ENCODE results near the gene SGO2. TPM values are rescaled to one million over a fixed set of nuclear protein-coding genes. Genes with fewer than 3 reads are reported as not detected.

The SGO2 gene
- total RNA-seq, 2 donors from 2014 or later, result 7.6 to 19.5 TPM

DNA sequence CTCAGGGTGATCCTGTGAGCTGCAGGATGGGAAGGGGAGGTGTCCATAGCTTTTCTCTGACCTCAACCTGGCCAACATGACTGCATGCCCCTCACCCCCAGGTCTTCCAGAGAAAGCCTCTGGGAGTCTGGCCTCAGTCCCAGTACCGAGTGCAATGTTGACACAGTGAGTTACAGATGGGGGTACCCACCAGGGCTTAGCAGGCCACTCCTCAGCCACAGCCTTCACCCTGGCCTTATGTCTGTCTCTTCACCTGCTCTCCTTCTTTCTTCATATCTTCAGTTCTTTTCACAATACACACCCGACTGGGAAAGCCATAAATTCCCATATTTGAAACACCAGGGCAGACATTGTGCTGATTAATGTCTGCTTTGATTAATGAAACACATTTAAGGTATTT is 93.3 kb downstream of the SGO2 start:
- TF ChIP-seq, protein P1, sequence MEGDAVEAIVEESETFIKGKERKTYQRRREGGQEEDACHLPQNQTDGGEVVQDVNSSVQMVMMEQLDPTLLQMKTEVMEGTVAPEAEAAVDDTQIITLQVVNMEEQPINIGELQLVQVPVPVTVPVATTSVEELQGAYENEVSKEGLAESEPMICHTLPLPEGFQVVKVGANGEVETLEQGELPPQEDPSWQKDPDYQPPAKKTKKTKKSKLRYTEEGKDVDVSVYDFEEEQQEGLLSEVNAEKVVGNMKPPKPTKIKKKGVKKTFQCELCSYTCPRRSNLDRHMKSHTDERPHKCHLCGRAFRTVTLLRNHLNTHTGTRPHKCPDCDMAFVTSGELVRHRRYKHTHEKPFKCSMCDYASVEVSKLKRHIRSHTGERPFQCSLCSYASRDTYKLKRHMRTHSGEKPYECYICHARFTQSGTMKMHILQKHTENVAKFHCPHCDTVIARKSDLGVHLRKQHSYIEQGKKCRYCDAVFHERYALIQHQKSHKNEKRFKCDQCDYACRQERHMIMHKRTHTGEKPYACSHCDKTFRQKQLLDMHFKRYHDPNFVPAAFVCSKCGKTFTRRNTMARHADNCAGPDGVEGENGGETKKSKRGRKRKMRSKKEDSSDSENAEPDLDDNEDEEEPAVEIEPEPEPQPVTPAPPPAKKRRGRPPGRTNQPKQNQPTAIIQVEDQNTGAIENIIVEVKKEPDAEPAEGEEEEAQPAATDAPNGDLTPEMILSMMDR (IDR thresholded peaks at IDR 0.05), result no peak
- no peaks in the 10 kb centered on the region for H3K27me3 ChIP-seq
- H3K4me1 ChIP-seq, result no peaks in the 10 kb centered on the region
- DNase-seq, result no peak
- intact Hi-C loops (cut with DNase I), result no loop called here
- H3K36me3 ChIP-seq, result no peaks in the 10 kb centered on the region
- H3K4me3 ChIP-seq, result no peak overlapping the region
- H3K9me3 ChIP-seq, result no peaks in the 10 kb centered on the region
- no peak overlapping the region for H3K9ac ChIP-seq (ENCODE audit: low read depth in 2 of 2, low read length in 2 of 2)
- no peak overlapping the region for H3K27ac ChIP-seq

DNA sequence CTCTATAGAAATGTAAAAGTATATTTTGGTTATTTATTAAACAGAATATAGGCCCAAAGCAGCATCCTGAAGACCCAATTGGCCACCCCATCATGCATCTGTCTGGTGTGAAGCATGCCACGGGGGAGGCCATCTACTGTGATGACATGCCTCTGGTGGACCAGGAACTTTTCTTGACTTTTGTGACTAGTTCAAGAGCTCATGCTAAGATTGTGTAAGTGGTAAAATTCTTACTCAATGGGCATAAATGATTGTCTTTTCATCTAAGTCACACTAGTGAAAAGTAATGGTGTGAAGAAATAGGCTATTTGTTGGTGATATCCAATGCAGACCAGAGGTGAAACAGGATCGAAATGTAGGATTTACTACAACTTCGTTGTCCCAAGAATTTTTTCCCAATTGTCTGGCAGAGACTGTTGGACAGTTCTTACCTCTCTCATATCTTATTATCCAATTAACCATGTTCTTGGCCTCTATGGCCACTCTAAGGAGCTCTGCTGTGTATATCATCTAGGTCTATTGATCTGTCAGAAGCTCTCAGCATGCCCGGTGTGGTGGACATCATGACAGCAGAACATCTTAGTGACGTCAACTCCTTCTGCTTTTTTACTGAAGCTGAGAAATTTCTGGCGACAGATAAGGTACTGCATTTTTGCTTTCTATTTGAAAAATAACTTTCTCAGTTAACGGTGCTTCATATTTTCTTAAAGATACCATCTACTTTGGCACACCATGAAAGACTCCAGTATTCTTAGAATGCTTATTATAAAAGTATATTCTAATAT is 94.8 kb downstream of the SGO2 start:
- no peak overlapping the region for H3K27ac ChIP-seq
- no peaks in the 10 kb centered on the region for H3K9me3 ChIP-seq
- no peaks in the 10 kb centered on the region for H3K4me1 ChIP-seq
- intact Hi-C loops (cut with DNase I), result no loop called here
- H3K4me3 ChIP-seq, result no peak overlapping the region
- TF ChIP-seq, protein P1 (IDR thresholded peaks at IDR 0.05), result no peak
- DNase-seq, result no peak
- H3K9ac ChIP-seq (ENCODE audit: low read depth in 2 of 2, low read length in 2 of 2), result no peak overlapping the region
- no peaks in the 10 kb centered on the region for H3K36me3 ChIP-seq
- H3K27me3 ChIP-seq, result no peaks in the 10 kb centered on the region

DNA sequence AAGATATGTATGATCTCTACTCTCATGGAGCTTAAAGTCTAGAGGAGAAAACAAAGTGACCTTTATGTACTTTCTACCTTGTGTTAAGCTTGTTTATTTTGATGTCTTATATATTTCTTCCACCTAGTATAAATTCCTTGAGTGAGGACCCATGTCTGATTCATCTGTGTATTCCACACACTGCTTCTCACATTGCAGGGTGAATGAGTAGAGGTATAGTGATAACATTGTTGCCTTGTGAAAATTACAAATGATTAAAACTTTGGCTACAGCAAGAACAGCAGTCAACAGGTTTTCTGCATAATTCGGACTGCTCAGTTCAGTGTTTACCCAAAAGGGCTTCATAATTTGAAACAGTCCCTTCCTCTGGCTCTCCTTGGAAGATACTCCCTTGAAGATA is 96.1 kb downstream of the SGO2 start:
- TF ChIP-seq, protein P1 (IDR thresholded peaks at IDR 0.05), result no peak
- H3K9ac ChIP-seq (ENCODE audit: low read depth in 2 of 2, low read length in 2 of 2), result no peak overlapping the region
- H3K4me3 ChIP-seq, result no peak overlapping the region
- intact Hi-C loops (cut with DNase I), result no loop called here
- no peak overlapping the region for H3K27ac ChIP-seq
- H3K36me3 ChIP-seq, result no peaks in the 10 kb centered on the region
- H3K4me1 ChIP-seq, result no peaks in the 10 kb centered on the region
- no peak for DNase-seq
- H3K27me3 ChIP-seq, result no peaks in the 10 kb centered on the region
- no peaks in the 10 kb centered on the region for H3K9me3 ChIP-seq

DNA sequence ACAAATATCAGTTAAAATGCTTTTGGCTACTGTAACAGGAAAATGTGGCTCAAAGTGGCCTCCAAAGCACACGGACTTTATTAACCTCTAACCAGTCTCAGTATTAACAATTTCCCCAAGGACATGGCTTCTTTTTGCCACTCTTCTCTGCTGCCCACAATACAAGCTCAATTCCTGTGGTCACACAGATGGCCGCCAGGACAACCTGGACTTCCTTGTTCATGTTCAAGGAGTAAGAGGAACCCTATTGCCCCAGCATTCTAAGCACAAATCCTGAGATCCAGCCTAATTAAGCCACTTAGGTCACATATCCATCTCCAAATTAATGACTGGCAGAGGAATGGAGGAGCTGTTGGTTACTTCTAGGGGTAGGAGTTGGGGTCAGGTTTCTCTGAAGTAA is 98.0 kb downstream of the SGO2 start:
- Histone ChIP-seq H3K27me3 (no peaks in the 10 kb centered on the region), H3K9me3 (no peaks in the 10 kb centered on the region), H3K9ac (ENCODE audit: low read depth in 2 of 2, low read length in 2 of 2) (no peak overlapping the region), H3K4me3 (no peak overlapping the region), H3K27ac (no peak overlapping the region), H3K4me1 (no peaks in the 10 kb centered on the region), H3K36me3 (no peaks in the 10 kb centered on the region)
- TF ChIP-seq, protein P1 (IDR thresholded peaks at IDR 0.05), result no peak
- DNase-seq, result no peak
- intact Hi-C loops (cut with DNase I), result no loop called here

DNA sequence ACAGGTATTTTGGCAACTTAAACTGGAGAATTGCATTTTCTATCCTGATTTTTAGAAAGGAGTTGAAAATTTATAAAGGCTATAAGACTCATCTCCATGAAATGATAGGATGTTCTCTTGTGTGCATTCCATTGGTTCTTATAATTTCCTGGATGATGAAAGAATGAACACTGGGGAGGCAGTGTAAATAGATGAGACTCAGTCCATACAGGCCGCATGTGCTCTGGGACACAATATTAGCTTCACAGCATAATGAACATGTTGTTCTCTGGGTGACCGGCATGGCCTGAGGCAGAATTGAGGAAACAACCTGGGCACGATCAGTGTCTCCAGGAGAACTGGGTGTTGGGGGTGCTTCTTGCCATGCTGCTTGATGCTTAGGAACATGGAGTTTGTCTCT is 98.7 kb downstream of the SGO2 start:
- TF ChIP-seq, protein P1 (IDR thresholded peaks at IDR 0.05), result no peak
- no peak overlapping the region for H3K9ac ChIP-seq (ENCODE audit: low read depth in 2 of 2, low read length in 2 of 2)

More for the DNA sequence above, 98.7 kb downstream of the SGO2 start:
- DNase-seq, result no peak
- intact Hi-C loops (cut with DNase I), result no loop called here
- no peaks in the 10 kb centered on the region for H3K27me3 ChIP-seq
- H3K4me1 ChIP-seq, result no peaks in the 10 kb centered on the region
- no peak overlapping the region for H3K4me3 ChIP-seq
- no peak overlapping the region for H3K27ac ChIP-seq
- no peaks in the 10 kb centered on the region for H3K36me3 ChIP-seq
- H3K9me3 ChIP-seq, result no peaks in the 10 kb centered on the region
